GM18870 (cell line): ENCODE data around the gene CFAP299.
A peak's percentile ranks its signal among the peaks of the same experiment; 100 is the strongest.

Experiments
- ATAC-seq: cut with Tn5 transposase; IDR thresholded peaks from one replicate; pipeline ENCODE4 v1.9.1; 2021; ENCODE audit warnings: moderate library complexity; ENCODE audit not compliant: unreplicated experiment

Gene CFAP299

DNA sequence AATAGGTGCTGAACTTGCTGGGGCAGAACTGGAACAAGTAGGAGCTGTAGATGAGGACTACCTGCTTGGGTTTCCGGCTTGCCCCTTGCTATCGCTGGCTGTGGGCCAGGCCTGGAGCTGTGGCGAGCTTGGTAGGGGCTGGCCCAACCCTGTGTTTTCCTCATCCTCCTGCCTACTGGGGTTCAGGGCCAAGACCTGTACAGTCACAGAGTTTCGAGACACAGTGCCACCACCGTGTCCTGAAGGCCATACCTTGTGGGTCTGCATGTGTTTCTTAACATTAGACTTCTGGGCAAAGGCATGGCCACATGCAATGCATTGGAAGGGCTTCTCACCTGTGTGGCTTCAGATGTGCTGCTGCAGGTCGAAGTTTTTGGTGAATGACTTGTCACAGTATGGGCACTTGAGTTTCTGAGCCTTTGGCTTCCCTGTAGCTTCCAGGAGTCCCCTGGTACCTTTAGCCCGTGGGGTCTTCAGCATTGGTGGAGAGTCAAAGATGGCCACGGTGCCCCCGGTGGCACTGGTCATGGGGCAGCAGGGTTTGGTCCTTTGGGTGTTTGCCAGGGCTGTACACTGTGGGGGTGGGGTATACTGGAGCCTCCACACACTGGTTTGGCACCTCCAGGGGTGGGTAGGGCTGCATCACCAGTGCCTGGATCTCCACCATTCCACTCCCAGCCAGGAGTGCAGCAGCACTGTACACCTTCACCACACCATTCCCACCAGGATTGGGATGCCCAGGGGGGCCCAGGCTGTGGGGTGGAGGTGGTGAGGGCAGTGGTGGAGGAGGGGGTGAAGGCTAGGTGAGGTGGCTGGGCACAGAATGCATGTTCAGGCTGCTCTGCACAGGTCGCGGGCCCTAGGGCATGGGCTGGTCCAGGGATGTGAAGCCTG is 52.1 kb downstream of the CFAP299 start:
- ATAC-seq, result no peak

DNA sequence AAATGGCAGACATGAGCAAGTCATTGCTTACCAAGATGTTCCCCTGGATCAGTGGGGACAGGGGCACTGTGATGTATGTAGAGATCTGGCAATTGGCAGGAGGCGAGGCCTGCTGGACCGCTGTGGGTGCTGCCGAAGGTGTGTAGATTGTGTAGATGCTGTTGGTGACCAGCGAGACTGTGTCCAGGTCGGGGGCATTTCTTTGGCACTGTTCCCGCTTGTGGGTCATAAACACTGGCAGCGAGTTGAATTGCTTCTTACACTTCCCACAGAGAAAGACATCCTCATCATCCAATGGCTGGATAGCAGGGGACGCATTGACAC is 52.7 kb downstream of the CFAP299 start:
- ATAC-seq, result no peak

DNA sequence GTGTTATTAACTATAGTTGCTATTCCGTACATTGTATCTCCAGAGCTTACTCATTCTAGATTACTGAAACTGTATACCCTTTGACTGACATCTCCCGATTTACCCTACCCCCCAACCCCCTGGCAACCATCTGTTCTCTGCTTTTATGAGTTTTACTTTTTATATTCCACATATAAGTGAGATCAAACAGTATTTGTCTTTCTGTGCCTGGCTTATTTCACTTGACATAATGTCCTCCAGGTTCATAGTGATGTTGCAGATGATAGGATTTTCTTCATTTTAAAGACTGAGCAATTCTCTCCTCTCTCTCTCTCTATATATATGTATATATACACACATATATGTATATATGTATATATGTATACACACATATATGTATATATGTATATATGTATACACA is 54.6 kb downstream of the CFAP299 start:
- no peak for ATAC-seq

DNA sequence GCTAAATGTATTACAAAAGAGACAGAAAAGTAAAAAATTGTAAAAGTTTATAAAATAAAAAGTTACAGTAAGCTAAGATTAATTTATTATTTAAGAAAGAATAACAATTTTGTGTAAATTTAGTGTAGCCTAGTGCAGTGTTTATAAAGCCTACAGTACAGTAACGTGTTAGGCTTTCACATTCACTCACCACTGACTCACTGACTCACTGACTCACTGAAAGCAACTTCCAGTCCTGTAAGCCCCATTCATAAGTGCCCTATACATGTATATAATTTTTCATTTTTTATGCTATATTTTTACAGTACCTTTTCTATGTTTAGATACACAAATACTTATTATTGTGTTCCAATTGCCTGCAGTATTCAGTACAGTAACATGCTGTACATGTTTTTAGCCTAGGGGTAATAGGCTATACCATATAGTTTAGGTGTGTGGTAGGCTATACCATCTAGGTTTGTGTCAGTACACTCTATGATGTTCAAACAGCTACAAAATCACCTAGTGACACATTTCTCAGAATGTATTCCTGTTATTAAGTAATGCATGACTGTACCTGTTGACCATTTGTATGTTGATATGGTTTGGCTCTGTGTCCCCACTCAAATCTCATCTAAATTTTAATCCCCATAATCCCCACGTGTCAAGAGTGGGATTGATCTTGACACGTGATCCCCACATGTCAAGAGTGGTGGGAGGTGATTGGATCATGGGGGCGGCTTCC is 57.9 kb downstream of the CFAP299 start:
- no peak for ATAC-seq

DNA sequence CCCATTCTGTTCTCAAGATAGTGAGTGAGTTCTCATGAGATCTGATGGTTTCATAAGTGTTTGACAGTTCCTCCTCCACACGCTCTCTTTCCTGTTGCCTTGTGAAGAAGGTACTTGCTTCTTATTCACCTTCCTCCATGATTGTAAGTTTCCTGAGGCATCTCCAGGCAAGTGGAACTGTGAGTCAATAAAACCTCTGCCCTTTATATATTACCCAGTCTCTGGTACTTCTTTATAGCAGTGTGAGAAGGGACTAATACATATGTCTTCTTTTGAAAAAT is 58.4 kb downstream of the CFAP299 start:
- ATAC-seq, result no peak

DNA sequence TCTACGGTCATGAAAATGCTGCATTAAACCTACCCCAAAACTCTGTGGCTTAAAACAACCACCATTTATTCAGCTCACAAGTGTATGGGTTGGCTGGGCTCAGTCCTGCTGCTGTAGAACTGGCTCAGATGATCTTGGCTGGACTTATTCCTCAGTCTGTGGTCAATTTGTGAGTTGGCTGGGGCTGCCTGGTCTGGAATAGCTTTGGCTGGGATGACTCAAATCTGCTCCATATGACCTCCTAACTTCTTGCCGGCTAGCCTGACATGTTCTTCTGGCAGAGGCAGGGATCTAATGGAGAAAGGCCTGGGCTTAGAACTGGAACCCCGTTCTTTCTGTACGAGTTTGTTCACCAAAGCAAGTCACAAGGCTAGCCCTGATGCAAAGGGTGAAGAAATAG is 71.7 kb downstream of the CFAP299 start:
- ATAC-seq, result no peak

DNA sequence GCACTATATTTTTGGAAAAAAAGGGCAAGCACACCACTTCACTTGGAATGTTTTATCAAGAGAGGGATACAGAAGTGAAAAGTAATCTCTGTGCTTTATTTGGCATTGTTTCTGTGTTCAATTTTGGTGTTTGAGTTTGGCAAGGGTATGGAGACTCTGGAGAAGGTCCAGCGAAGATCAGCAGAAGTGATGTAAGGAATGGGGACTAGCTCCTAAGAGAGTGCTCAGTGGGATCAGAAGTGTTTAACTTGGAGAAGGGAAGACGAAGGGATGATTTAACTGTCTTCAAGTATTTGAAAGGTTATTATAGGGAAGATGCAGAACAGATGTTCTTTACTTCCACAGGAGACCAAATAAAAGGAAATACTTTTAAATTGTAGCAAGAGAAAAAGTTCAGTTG is 74.3 kb downstream of the CFAP299 start:
- ATAC-seq, result no peak

DNA sequence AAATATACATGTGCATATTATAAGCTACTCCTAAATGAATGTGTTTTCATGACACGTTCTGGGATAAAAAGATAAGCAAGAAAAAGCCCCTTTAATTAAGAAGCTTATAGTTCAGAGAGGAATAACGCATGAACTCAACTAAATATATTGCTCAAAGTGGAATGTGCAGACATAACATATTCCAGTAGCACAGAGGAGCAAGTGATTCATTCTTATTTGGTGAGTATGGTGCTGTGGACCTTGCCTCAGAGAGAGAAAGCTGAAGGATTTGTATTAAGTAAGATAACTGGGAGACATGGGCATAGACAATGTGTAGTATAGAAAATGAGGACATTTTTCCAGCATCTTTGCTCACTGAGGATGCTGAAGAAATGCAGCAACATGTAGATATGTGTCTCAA is 76.8 kb downstream of the CFAP299 start:
- ATAC-seq, result no peak

DNA sequence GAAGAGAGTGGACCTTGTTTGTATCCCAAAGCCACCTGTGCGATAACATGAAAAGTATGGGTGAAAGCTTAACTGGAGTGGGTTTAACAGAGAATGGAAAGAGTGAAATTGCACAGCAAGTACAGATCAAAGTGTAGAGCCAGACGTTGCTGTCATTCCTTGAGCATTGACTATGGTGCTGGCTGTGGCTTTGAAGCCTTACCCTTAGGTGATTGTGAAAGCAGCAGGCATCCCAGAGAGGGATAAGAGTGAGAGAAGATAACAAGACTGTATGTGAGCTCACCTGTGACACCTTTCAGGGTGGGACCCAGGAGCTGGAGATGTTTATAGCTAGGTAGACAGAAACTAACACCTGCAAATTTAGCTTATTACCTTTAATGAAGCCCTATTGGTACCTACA is 77.6 kb downstream of the CFAP299 start:
- ATAC-seq, result no peak

DNA sequence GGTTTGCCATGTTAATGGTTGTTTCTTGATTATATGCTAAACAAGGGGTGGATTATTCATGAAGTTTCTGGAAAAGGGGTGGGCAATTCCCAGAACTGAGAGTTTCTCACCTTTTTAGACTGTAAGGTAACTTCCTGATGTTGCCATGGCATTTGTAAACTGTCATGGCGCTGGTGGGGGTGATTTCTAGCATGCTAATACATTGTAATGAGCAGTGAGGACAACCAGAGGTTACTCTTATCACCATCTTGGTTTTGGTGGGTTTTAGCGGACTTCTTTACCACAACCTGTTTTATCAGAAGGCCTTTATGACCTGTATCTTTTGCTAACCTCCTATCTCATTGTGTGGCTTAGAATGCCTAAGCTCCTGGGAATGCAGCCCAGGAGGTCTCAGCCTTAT is 81.5 kb downstream of the CFAP299 start:
- no peak for ATAC-seq

DNA sequence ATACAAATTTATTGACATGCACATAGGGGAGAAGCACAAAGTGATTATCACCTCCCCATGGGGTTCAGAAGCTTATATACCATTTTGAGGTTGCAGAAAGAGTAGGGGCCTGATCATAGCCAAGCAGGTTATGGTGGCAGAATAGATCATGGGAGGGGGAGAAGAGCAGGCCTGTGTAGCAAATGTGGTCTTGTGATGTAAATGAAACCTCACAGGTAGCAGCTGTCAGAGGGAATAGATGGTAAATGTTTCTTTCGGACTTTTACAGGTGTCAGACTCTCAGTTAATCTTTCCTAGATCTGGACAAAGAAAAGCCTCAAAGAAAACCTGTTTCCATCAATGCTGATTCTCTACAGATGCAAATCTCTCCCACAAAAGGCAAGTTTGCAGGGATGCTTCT is 84.4 kb downstream of the CFAP299 start:
- no peak for ATAC-seq

DNA sequence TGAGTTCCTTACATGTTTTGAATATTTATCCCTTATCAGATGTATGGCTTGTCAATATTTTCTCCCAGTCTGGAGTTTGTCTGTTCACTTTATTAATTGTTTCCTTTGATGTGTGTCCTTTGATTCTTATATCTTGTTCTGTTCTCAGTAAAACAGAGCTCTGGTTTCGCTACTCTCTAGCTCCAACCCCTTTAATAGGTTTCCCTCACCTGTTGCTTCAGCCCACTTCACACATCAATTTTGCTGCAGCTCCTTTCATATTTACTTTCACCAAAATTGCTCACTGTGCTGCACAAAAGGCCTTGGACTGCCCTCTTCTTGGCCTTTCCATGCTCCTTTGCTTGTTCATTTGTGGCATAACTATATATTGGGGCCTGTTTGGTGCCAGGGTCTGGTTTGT is 85.1 kb downstream of the CFAP299 start:
- no peak for ATAC-seq

DNA sequence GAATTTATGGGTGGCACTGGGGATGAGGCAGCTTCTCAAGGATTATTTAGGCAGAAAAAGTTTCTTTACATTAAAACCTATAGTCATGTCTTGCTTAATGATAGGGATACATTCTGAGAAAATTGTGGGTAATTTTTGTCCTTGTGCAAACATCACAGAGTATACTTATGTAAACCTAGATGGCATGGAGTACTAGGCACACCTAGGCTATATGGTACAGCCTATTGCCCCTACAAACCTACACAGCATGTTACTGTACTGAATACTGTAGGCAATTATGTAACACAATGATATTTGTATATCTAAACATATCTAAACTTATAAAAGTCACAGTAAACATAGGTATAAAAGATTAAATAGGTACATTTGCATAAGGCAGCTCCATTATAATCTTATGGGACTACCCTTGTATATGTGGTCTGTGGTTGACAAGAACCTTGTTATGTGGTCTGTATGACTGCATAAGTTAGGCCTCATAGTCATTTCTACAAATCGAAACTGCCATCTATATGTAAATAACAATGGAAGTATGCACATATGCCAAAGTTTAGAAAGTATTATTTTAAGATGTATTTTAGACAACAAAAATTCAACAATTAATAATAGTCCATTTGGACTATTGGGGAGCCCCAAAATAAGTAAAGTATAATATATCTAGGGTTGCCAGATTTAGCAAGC is 87.3 kb downstream of the CFAP299 start:
- peak; percentile 65 for ATAC-seq

DNA sequence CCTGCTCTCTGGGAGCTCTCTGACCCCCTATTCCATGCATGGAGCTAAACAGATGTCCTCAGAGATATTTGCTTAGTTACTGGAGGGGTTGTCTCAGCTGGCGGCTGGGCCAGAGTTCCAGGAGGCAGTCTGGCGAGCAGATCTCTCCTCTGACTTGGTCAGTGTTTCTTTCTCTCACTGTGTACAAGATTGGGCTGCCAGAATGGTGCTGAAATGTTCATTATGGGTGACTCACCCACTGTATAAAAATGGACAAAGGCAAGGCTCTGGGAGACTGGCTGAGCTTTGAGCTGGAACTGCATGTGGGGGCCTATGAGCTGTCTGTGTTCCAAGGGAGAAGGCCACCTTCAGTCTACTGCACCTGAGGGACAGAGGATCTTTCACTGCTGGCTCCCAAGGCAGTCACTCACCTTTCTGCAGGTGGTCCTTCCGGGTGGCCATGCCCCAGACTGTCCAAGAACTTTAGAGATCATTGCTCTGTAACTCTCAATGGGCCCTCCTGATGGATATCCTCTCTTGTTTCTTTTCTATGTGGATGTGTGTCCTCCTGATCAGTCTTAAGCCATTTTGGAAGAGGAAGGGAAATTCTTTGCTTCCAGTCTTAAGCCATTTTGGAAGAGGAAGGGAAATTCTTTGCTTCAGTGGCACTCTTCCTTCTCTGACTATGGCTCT is 88.2 kb downstream of the CFAP299 start:
- ATAC-seq, result no peak

DNA sequence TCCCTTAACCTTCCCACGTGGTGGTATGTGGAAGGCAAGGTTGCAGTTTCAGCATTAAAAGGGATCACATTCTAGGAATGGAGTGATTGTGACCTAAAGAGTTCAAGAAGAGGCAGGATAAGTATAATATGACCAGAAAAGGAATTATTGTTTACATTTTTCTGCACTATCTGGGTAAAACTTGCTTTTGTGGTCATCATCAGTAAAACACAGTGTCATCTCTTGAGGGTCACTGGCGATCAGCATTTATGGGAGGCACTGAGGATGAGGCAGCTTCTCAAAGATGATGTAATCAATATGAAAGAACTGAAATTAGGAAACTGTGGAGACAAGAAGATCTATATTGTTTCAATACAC is 88.7 kb downstream of the CFAP299 start:
- ATAC-seq, result no peak

DNA sequence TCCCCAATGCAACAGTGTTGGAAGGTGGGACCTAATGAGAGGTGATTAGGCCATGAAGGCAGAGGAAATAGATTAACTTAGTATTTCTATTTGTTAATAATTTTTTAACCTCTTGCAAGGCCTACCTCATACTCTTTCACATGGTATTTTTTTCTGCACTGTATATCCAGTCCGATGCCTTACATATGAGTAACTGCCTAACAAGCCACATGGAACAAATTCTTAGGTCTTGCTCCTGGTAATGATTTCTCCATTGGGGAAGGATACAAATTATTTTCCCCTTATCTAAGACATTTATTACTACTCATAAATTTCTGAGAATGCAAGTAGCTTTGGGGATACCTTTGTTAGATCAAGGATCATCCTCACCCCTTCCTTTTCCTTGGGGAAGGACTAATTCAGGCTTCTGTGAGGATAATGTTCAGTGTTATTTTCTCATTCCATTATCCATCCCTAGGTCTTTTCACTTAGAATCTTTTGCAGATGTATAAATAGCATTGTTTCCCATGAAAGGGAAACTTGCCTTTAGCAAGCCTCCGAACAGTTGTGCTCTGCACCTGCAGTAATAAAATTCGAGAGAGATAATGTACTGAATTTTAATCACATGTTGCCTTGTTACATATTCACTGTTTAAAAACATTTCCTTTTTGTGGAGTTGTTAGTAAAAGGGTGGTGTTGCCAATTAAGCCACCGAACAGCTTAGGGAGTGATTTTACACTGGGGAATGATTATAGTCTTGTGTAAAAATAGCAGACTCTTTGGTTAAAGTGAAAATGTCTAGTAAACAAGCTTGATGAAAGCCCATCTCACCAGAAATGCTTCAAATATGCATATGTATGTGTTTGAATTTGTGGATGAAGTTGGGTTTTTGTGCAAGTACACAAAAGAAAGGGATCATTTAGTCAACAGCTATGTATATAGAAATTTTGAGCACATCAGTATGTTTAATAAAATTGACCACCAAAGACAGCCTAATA is 89.9 kb downstream of the CFAP299 start:
- no peak for ATAC-seq

DNA sequence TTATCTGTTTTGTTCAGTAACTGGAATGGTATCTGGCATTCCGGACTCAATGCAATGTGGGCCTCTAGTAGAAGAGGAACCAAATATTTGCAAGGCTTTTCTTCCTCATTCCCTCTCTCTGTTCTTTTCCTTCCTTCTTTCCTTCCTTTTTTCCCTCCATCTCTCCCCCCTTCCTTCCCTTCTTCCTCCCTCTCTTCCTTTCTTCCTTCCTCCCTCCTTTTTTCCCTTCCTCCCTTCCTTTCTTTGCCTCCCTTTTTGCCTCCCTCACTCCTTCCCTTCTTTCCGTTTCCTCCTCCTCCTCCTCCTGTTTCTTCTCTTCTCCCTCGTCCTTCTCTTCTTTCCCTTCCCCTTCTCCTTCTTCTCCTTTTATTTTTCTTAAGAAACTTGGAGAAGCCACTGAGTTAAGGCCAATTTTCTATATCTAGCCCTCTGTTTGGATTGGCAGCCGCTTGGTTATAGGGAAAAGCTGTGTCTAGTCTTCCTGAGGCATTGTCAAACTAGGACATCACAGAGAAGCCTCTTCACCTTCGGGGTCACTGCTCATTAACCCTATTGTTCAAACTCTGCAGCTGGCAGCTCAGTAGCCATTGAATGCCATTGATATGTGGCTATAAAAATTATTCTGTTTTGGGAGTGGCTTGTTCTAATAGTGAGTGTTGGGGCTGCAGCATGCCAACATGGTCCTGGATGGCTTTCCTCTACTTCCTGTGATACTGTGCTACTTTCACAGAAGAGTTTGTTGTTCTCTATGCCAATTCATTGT is 95.9 kb downstream of the CFAP299 start:
- no peak for ATAC-seq

DNA sequence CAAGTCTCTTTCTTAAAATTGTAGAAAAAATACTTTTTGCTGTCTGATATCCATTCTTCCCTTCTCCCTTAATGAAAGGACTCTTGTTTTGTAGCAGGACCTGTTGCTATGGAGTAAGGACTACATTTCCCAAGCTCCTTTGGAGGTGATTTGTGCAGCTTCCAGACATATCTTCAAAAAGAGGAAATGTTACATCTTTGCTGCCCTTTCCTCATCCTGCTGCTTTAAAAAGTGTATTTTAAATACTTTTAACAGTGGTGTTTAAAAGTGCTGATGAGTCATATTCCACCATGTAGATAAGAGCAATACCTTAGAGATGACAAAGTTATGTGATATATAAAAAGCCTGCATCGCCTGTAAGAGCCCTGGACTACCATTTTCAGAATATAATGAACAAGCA is 98.7 kb downstream of the CFAP299 start:
- ATAC-seq, result no peak

DNA sequence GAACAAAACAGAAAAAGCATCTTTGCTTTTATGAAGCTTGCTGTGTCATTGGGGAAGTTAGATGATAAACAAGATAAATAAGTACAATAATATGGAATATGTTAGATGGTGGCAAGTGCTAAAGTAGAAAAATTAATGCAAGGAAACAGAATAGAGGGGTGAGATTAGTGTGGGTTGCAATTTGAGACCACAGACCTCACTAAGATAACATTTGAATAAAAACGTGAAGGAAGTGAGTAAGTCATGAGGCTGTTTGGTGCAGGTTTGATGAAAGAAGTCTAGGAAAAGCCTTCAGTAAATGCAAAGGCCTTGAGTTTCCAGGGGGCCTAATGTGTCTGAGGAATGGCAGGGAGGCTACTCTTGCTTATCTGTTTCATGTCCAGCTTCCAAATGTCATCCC is 102.5 kb downstream of the CFAP299 start:
- no peak for ATAC-seq
